Mammary epithelial cell (primary cell): Measurements from ENCODE around the gene TTLL12.

Experiments used
- CTCF ChIP-seq, 2 donors: IDR thresholded peaks in 1 of 2; conservative IDR thresholded peaks in 1 of 2; 2 replicates each; pipeline ENCODE4 v1.5.1; 2011 to 2012; ENCODE audit warnings: inconsistent platforms in 2 of 2, low read length in 2 of 2, mild to moderate bottlenecking in 2 of 2, control low read depth in 1 of 2, low read depth in 1 of 2; ENCODE audit not compliant: insufficient read depth in 1 of 2; ENCODE audit errors: extremely low read depth in 1 of 2
- EZH2 ChIP-seq: IDR thresholded peaks from 2 replicates; pipeline ENCODE4 v1.6.1; 2012; ENCODE audit warnings: low read length, inconsistent platforms, borderline replicate concordance

- no peak for TF ChIP-seq CTCF (conservative IDR thresholded peaks at IDR 0.05 in 1 of 2, IDR thresholded peaks at IDR 0.05 in 1 of 2; ENCODE audit: extremely low read depth in 1 of 2, insufficient read depth in 1 of 2, low read depth in 1 of 2, low read length in 2 of 2)
- TF ChIP-seq EZH2, result no peak
Measured at GRCh38 chr22:43179911-43180195, 7.1 kb downstream of the TTLL12 start.
